H7 (cell line): ENCODE results near the gene TMEM256. TPM values are rescaled to one million over a fixed set of nuclear protein-coding genes. Genes with fewer than 3 reads are reported as not detected.

Experiments
- DNase-seq: peaks from one replicate; pipeline ENCODE4 v3.0.0; 2012
- H3K27me3 ChIP-seq: 2 replicates; pipeline ENCODE4 v1.6.0; 2011; ENCODE audit warnings: mild to moderate bottlenecking, low read length; ENCODE audit not compliant: control insufficient read depth, insufficient read depth
- H3K36me3 ChIP-seq: replicated peaks from 2 replicates; pipeline ENCODE4 v1.5.1; 2011; ENCODE audit warnings: low read length; ENCODE audit not compliant: control insufficient read depth, insufficient read depth
- H3K4me3 ChIP-seq: 2 replicates; pipeline ENCODE4 v1.5.1; 2011; ENCODE audit warnings: low read depth, mild to moderate bottlenecking, control low read depth, low read length, moderate library complexity; ENCODE audit not compliant: insufficient read depth
- total RNA-seq: library from RNA; depleted of rRNA; stranded (reverse); fragments of >200 nt; shearing (Covaris generic); gene quantifications from 2 replicates; pipeline ENCODE4 v1.2.3, GENCODE V29; 2014

The TMEM256 gene
- total RNA-seq, 1 experiment from 2014 or later, result 280 TPM

- no peak for DNase-seq
Observed at GRCh38 chr17:7437369-7437863, 33.5 kb upstream of the TMEM256 start.

DNA sequence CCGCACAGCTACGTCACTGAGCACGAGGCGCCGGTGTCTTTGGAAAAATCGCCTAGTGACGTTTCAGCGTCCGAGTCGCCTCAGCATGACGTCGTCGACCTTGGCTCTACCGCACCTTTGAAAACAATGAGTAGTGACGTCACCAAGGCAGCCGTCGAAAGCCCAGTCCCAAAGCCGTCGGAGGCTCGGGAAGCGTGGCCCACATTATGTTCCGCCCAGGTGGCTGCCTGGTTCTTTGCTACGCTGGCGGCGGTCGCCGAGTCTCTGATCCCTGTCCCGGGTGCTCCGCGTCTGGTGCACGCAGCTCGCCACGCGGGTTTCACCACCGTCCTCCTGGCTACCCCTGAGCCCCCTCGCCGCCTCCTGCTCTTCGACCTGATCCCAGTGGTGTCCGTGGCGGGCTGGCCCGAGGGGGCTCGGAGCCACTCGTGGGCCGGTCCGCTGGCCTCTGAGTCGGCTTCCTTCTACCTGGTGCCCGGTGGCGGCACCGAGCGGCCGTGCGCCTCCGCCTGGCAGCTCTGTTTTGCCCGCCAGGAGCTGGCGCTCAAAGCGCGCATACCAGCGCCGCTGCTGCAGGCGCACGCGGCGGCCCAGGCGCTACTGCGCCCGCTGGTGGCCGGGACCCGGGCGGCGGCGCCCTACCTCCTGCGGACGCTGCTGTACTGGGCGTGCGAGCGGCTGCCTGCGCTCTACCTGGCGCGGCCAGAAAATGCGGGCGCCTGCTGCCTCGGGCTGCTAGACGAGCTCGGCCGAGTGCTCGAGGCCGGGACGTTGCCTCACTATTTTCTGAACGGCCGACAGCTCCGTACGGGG, 32.9 kb upstream of the TMEM256 start:
- Histone ChIP-seq H3K4me3 (peak overlapping the region; percentile 74), H3K27me3 (peaks cover 40% of the 10 kb centered on the region)

More at GRCh38 chr17:7437369-7437863, 33.5 kb upstream of the TMEM256 start:
- H3K36me3 ChIP-seq, result no peaks in the 10 kb centered on the region
- peaks cover 41% of the 10 kb centered on the region for H3K27me3 ChIP-seq
- peak overlapping the region; percentile 74 for H3K4me3 ChIP-seq

GRCh38 chr17:7435676-7436555, 32.0 kb upstream of the TMEM256 start:
- DNase-seq, result peak; percentile 90
- peaks cover 38% of the 10 kb centered on the region for H3K27me3 ChIP-seq

More for the DNA sequence above, 32.9 kb upstream of the TMEM256 start:
- H3K36me3 ChIP-seq, result no peaks in the 10 kb centered on the region
- DNase-seq, result peak; percentile 95

DNA sequence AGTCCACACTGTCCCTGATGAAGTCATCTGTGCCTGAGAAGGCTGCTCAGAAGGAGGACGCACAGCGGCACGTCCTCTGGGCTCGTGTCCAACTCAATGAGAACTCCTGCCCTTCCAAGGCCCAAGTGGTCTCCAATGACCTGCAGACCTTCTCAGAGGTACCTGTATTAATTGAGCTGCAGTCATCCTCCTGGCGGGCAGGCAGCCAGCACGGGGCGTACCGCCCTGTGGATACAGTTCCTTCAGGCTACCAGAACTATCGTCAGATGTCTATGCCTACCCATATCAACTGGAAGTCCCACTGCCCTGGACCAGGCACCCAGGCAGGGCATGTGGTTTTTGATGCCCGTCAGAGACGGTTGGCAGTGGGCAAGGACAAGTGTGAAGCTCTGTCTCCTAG, 28.4 kb upstream of the TMEM256 start:
- peaks cover 12% of the 10 kb centered on the region; the same call in 1 of the 2 replicates for H3K27me3 ChIP-seq

More at GRCh38 chr17:7435676-7436555, 32.0 kb upstream of the TMEM256 start:
- Histone ChIP-seq H3K36me3 (no peaks in the 10 kb centered on the region), H3K4me3 (peak overlapping the region; percentile 74)

DNA sequence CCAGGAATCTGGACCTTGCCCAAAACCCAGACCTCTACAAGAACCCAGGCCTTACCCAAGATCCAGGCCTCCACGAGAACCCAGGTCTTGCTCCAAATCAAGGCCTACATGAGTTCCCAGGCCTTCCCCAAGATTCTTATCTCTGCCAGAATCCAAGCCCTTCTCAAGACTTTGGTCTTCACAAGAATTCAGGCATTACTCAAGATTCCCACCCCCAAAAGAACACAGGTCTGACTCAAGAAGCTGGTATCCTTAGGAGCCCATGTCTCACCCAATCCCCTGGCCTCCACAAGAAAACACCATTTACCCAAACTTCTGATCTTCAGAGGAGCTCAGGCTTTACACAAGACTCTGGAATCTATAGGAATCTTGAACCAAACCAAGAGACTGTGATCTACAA, 27.3 kb upstream of the TMEM256 start:
- peaks cover 2% of the 10 kb centered on the region; the same call in 1 of the 2 replicates for H3K27me3 ChIP-seq
- no peaks in the 10 kb centered on the region for H3K36me3 ChIP-seq
- no peak overlapping the region for H3K4me3 ChIP-seq
- DNase-seq, result no peak

More for the DNA sequence above, 28.4 kb upstream of the TMEM256 start:
- H3K36me3 ChIP-seq, result no peaks in the 10 kb centered on the region
- H3K4me3 ChIP-seq, result no peak overlapping the region
- DNase-seq, result no peak

GRCh38 chr17:7429722-7430121, 25.8 kb upstream of the TMEM256 start:
- Histone ChIP-seq H3K36me3 (no peaks in the 10 kb centered on the region), H3K4me3 (no peak overlapping the region), H3K27me3 (no peaks in the 10 kb centered on the region)
- DNase-seq, result peak; percentile 50

- DNase-seq, result peak; percentile 37
Observed at GRCh38 chr17:7428557-7428956, 24.7 kb upstream of the TMEM256 start, which contains the start of gene SPEM3. Gene SPEM3, plus strand, starts transcription at chr17:7428857. Its CDS starts 46 bp downstream, at chr17:7428903.

DNA sequence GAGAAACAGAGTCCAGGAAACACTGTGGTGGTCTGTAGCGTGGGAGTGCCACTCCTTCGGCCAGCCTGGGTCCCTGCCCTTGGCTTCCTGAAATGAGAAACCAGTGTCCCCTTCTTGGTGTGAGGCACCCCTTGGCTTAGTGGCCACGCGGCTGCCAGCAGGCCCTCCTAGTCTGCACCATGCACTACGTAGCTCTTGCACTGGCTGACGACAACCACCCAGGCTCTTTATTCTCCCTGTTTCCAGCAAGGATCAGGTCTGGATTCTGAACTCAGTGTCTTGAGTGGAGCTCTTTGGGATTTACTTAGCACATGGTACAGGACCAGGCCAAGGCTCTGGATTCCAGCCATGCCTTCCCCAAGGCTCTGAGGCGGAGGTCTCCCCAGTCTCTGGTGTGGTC, 23.7 kb upstream of the TMEM256 start:
- DNase-seq, result peak; percentile 60
- H3K36me3 ChIP-seq, result no peaks in the 10 kb centered on the region

More at GRCh38 chr17:7428557-7428956, 24.7 kb upstream of the TMEM256 start, which contains the start of gene SPEM3:
- Histone ChIP-seq H3K27me3 (no peaks in the 10 kb centered on the region), H3K4me3 (no peak within 1 kb of the TSS), H3K36me3 (no peaks in the 10 kb centered on the region)

GRCh38 chr17:7426896-7427489, 23.1 kb upstream of the TMEM256 start:
- Histone ChIP-seq H3K4me3 (no peak overlapping the region), H3K36me3 (no peaks in the 10 kb centered on the region), H3K27me3 (no peaks in the 10 kb centered on the region)
- DNase-seq, result peak; percentile 62

More for the DNA sequence above, 23.7 kb upstream of the TMEM256 start:
- H3K27me3 ChIP-seq, result no peaks in the 10 kb centered on the region
- H3K4me3 ChIP-seq, result no peak overlapping the region

DNA sequence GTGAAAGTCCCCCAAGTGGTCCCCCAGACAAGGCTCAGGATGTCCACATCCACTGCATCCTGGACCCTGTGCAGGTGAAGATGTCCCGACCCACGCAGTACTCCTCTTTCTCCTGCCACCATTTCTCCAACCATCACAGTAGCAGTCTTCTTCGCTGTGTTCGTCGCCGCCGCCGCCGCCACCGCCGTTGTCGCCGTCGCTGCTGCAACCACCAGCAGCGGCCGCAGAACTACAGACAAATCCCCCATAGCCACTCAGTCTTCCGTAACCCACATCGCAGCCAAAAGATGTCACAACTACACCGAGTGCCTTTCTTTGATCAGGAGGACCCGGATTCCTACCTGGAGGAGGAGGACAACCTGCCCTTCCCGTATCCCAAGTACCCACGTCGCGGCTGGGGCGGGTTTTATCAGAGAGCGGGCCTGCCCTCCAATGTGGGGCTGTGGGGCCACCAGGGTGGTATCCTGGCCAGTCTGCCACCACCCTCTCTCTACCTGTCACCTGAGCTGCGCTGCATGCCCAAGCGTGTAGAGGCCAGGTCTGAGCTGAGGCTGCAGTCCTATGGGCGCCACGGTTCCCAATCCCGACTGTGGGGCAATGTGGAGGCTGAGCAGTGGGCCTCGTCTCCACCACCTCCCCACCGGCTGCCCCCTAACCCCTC, 22.4 kb upstream of the TMEM256 start:
- Histone ChIP-seq H3K36me3 (no peaks in the 10 kb centered on the region), H3K27me3 (no peaks in the 10 kb centered on the region), H3K4me3 (no peak overlapping the region)
- no peak for DNase-seq

- H3K36me3 ChIP-seq, result no peaks in the 10 kb centered on the region
- peak; percentile 63 for DNase-seq
Observed at GRCh38 chr17:7425756-7426155, 21.9 kb upstream of the TMEM256 start.

GRCh38 chr17:7425316-7425715, 21.4 kb upstream of the TMEM256 start, which contains the start of gene SPEM2:
Gene SPEM2, plus strand, starts transcription at chr17:7425616. Its CDS starts 73 bp downstream, at chr17:7425689.
- Histone ChIP-seq H3K27me3 (no peaks in the 10 kb centered on the region), H3K36me3 (no peaks in the 10 kb centered on the region), H3K4me3 (no peak within 1 kb of the TSS)
- DNase-seq, result no peak

More at GRCh38 chr17:7425756-7426155, 21.9 kb upstream of the TMEM256 start:
- no peaks in the 10 kb centered on the region for H3K27me3 ChIP-seq
- no peak overlapping the region for H3K4me3 ChIP-seq

DNA sequence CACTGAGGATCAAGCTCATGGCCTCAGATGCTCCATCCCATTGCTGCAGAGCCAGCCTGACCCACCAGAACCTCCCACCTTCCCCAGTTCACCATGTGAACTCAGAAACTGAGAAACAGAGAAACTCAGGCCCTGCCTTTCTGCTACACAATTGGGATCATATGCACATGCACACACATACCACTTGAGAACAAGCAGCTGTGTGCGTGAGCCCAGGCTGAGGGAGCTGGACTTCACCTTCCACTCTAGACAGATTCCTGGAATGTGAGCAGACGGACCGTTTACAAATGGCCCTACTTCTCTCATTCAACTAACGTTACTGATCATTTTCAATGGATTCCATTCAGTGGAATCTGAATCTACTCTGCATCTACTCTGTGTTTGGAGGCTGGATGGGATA, 19.8 kb upstream of the TMEM256 start:
- no peak overlapping the region for H3K4me3 ChIP-seq
- DNase-seq, result no peak
- H3K36me3 ChIP-seq, result no peaks in the 10 kb centered on the region
- no peaks in the 10 kb centered on the region for H3K27me3 ChIP-seq
